Measurements from ENCODE around the gene SLC6A3.
"Not testable (repeated sequence)": the region's sequence is repeated elsewhere in the genome, so short reads cannot be mapped to it uniquely, and the experiment has no call there.

Gene SLC6A3

GRCh38 chr5:1366514-1366913, 78.7 kb downstream of the SLC6A3 start:
- no peak for FAIRE-seq

GRCh38 chr5:1364211-1364610, 81.0 kb downstream of the SLC6A3 start:
- FAIRE-seq, result no peak

- no peak for FAIRE-seq
These were observed 81.7 kb downstream of the SLC6A3 start for GRCh38 chr5:1363581-1363980.

GRCh38 chr5:1363160-1363559, 82.1 kb downstream of the SLC6A3 start:
- no peak for FAIRE-seq

- no peak for FAIRE-seq
These were observed 82.8 kb downstream of the SLC6A3 start for GRCh38 chr5:1362242-1363015.

- FAIRE-seq, result no peak
These were observed 84.4 kb downstream of the SLC6A3 start for GRCh38 chr5:1360861-1361260.

- not testable (repeated sequence) for FAIRE-seq
These were observed 84.9 kb downstream of the SLC6A3 start for GRCh38 chr5:1360367-1360766.

GRCh38 chr5:1359713-1360112, 85.5 kb downstream of the SLC6A3 start:
- FAIRE-seq, result no peak

GRCh38 chr5:1359031-1359645, 86.1 kb downstream of the SLC6A3 start:
- FAIRE-seq, result no peak

- FAIRE-seq, result no peak
These were observed 86.6 kb downstream of the SLC6A3 start for GRCh38 chr5:1358726-1359025.

GRCh38 chr5:1357946-1358725, 87.1 kb downstream of the SLC6A3 start:
- FAIRE-seq, result no peak

- no peak for FAIRE-seq
These were observed 88.1 kb downstream of the SLC6A3 start for GRCh38 chr5:1356873-1357787.

GRCh38 chr5:1354576-1354975, 90.7 kb downstream of the SLC6A3 start:
- FAIRE-seq, result no peak

- no peak for FAIRE-seq
These were observed 92.7 kb downstream of the SLC6A3 start for GRCh38 chr5:1352231-1353219.

- no peak for FAIRE-seq
These were observed 94.1 kb downstream of the SLC6A3 start for GRCh38 chr5:1351156-1351555.

GRCh38 chr5:1349246-1349645, 96.0 kb downstream of the SLC6A3 start:
- no peak for FAIRE-seq

- no peak for FAIRE-seq
These were observed 96.3 kb downstream of the SLC6A3 start for GRCh38 chr5:1348986-1349245.

- FAIRE-seq, result no peak
These were observed 97.7 kb downstream of the SLC6A3 start for GRCh38 chr5:1347571-1347970.

- no peak for FAIRE-seq
These were observed 98.4 kb downstream of the SLC6A3 start for GRCh38 chr5:1346627-1347440.

- no peak for FAIRE-seq
These were observed 99.2 kb downstream of the SLC6A3 start for GRCh38 chr5:1345876-1346626.

All from G401.6 (cell line).